HG03095 (cell line): ENCODE measurements around the gene IRAK2.
A peak's percentile ranks its signal among the peaks of the same experiment; 100 is the strongest.

Source experiments
- ATAC-seq: cut with Tn5 transposase; IDR thresholded peaks from one replicate; pipeline ENCODE4 v1.9.1; 2021; ENCODE audit warnings: moderate library complexity; ENCODE audit not compliant: unreplicated experiment

IRAK2 gene

DNA sequence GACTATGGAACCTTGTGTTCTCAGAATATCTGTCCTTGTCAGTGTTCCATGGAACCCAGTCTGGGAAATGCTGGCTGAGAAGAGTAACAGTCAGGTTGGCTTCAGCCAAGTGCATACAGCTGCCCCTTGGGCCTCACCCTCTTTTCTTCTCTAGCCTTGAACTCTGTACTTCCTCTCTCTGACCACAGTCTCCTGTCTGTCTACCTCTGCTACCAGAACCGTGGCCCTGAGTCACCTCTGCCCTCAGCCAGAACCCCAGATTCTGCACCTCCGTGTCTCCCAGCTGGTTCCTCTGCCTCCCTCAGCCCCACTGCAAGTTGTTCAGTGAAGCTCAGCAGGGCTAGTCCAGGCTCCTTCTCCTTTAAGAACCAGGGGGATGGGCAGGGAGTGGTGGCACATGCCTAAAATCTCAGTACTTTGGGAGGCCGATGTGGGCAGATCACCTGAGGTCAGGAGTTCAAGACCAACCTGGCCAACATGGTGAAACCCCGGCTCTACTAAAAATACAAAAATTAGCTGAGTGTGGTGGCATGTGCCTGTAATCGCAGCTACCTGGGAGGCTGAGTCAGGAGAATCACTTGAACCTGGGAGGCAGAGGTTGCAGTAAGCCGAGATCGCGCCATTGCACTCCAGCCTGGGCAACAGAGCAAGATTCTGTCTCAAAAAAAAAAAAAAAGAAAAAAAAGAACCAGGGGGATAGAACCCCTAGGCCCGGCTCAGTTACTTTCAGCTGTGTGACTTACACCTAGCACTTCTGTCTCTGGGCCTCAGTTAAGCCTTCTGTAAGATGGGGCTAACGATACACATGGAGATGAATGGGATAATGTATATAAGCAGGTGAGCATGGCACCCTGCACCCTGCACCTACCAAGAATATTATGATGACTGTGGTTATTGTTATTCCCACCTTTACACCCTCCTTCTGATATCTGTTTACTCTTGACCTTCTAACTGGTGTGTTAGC, 59.2 kb downstream of the IRAK2 start:
- peak; percentile 49 for ATAC-seq

DNA sequence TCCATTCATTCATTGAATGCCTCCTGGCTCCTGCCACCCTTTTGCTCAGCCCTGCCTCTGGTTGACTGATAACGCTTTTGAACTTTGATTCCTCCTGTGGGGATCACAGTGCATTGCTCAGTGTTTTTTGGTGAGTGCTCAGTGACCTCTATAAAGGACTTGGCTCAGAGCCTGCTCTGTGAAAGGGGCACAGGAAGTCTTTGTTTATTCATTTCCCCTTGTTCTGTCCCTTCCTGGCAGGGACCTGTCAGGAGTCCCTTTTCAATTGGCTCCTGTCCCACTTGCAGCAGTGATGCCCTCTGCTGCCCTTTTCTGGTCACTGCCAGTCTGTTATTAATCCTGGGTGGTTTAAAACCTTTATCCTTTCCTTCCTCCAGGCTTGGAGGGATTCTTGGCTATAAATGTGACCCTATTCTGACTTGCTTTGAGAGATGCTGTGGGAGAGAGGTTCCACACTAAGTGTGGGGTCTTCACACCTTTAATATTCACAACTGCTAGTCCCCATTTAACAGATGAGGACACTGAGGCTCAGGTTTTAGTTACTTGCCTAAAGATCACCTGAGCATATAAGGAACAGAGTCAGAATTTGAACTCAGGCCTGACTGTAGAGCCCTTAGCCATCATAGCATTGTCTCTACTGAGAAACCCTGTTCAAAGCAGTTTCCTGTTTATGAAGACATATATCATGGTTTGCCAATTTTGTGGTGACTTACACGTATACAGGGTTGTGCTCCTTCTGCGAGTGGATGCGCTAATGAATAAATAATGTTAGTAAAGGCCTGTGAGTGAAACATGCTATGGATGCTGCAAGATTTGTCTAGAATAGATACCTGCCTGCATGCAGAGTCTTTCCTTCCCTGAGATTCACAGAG, 60.3 kb downstream of the IRAK2 start:
- ATAC-seq = peak; percentile 41

DNA sequence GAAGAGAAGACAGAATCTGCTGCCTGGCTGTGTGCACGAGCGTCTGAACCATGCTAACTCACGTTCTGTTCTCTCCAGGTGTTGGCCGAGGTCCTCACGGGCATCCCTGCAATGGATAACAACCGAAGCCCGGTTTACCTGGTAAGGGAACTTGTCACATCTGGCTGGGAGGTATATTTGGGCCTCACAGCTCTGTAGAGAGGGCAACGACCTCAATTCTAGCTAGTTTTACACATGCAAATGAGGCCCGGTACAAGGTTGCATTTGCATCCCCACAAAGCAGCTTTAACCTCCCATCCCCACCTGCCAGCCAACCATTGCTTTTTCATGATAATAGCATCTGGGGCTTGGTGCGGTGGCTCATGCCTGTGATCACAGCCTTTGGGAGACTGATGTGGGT, 61.6 kb downstream of the IRAK2 start:
- ATAC-seq = no peak

DNA sequence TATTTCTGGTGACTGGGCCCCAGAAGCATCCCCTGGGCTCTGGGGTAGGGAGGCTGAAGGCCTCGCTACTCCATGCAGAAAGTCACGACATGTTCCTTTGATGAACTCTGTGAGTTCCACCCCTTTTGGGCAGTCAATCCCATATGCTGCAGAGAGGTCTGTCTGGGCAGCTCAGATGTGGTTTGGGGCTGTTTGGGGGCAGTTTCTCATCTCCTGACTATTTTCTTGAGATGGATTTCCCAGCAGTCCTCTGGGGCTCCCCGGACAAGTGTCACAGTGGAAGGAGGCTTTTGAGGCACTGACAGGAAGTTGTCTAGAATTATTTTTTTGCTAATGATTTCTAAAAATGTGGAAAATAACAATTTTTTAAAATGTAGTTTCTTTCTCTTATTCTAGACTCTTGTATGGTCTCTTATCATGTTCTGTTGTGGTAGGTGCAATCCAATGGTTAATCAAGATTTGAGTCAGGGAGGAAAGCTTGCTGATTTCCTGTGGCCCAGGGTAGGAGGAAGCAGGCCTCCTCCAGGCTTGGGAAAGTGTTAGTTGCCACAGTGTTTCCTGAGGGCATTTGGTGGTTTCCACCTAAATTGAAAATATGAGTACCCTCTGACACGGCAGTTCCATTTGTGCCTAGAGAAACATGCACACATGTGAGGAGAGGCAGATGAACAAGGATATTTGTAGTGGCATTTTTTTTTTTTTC, 63.7 kb downstream of the IRAK2 start:
- ATAC-seq = no peak

DNA sequence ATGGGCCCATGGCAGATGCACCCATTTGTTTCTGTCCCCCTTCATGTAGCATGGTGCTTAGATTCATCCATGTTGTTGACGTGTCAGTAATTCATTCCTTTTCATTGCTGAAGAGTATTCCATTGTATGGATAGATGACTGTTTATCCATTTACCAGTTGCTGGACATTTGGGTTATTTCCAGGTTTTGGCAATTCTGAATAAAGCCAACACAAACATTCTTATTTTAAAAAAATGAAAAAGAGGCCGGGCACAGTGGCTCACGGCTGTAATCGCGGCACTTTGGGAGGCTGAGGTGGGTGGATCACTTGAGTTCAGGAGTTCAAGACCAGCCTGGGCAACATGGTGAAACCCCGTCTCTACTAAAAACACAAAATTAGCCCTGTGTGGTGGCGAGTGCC, 64.9 kb downstream of the IRAK2 start:
- ATAC-seq = no peak

DNA sequence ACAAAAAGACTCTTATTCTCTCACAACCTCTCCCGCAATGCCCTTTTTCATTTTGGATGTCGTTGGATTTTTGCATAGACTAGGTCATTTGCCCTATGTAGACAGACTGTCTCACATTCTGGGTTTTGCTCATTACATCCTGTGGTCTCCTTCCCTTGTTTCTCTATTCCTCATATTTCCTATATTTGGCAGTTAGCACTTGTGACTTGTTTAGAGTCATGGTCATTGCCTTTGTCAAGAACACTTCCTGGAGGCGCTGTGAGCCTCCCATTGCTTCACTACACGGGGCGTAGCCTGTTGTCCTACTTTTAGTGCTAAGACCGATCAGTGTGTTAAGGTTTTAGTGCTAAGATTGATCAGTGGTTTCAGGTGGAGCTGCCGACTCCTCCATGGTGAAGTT, 67.4 kb downstream of the IRAK2 start:
- ATAC-seq = peak; percentile 66

DNA sequence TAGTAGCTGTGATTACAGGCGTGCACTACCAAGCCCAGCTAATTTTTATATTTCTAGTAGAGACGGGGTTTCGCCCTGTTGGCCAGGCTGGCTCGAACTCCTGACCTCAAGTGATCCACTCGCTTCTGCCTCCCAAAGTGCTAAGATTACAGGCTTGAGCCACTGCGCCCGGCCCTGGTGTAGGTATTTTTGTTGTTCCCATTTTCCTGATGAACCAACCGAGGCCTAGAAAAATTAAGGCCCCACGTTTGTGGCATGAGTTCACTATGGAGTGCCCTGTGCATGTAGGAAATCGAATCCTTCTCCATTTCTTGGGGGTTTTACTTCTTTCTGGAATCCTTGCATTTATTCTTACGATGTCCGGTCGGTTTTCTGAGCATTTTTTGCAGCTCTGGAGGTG, 69.3 kb downstream of the IRAK2 start:
- no peak for ATAC-seq

DNA sequence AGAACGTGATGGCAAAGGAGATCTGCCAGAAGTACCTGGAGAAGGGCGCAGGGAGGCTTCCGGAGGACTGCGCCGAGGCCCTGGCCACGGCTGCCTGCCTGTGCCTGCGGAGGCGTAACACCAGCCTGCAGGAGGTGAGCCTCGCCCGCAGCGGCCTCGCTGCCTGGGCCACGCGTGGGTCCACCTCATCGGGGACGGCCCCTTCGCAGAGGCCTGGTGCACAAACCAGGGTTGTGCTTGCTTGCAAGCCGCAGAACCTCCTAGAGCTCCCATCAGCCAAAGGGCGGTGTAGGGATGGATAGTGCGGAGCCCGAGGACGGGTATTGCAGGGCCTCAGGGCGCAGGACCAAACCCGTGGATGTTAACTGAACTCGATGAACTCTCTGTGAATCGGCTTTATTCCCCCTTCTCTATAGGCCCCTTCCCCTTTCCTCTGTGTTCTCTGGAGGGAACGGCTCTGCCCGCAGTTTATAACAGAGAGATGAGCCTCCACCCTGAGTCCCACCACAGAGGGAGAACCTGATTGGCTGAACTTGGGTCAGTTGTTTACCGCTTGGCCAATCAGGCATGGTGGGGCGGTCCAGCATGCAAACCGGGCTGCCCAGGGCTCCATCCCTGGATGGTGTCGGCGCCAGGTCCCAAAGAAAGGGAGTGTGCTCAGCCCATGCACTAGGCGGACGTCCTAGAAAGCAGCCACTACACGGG, 70.0 kb downstream of the IRAK2 start:
- no peak for ATAC-seq

DNA sequence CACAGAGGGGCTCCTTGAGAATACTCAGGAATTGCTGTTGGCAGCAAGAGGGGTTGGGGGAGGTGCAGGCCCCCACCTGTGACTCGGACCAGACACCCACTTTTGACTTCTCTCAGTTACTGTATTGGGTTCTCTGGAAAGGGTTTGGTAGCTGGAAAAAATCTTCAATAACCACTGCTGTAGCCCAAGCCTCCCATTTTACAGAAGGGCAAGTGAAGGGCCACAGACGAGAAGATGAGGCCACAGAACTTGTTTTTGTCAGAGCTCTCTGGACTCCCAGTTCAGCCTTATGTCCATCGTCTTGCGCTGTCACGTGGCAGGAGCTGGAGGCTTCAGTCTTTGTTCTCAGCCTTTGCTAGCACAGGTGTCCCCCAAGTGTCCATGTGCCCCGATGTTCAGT, 70.8 kb downstream of the IRAK2 start:
- no peak for ATAC-seq

DNA sequence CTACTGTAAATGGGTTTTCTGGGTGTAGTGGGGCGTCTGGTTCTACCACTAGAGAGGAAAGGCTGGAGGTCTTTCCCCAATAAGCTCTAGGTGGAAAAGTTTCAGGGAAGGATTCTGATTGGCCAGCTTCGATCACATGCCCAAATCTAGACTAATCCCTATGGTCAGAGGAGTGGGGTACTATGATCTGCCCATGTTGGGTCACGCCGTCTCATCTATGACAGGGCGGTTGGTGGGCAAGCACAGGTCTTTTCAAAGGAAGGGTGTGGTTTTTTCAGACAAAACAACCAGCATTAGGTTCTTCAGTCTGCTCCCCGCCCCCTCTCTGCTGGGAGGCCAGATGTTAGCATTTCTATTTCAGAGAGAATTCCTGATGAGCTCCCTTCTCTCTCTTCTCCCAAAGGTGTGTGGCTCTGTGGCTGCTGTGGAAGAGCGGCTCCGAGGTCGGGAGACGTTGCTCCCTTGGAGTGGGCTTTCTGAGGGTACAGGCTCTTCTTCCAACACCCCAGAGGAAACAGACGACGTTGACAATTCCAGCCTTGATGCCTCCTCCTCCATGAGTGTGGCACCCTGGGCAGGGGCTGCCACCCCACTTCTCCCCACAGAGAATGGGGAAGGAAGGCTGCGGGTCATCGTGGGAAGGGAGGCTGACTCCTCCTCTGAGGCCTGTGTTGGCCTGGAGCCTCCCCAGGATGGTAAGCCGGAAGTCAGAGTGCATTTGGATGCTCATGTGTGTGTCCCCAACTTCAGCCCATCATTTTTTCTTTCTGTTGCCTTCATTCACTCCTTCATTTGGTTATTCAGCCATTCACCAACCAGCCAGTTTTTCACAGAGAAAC, 73.8 kb downstream of the IRAK2 start:
- no peak for ATAC-seq

DNA sequence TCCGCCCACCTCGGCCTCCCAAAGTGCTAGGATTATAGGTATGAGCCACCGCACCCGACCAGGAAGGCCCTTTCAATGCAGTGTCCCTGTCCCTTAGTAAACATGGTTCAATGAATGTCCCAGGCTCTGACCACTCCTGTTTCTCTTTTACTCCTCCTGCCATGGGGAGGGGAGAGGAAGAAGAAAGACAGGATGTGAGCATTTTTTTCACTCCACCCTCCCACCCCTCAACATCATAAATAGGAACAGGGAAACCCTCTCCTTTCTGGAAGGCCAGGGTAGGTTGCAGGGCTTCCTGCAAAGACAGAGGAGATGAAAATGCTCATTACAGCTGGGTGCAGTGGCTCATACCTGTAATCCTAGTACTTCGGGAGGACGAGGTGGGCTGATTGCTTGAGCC, 76.1 kb downstream of the IRAK2 start:
- ATAC-seq = no peak

DNA sequence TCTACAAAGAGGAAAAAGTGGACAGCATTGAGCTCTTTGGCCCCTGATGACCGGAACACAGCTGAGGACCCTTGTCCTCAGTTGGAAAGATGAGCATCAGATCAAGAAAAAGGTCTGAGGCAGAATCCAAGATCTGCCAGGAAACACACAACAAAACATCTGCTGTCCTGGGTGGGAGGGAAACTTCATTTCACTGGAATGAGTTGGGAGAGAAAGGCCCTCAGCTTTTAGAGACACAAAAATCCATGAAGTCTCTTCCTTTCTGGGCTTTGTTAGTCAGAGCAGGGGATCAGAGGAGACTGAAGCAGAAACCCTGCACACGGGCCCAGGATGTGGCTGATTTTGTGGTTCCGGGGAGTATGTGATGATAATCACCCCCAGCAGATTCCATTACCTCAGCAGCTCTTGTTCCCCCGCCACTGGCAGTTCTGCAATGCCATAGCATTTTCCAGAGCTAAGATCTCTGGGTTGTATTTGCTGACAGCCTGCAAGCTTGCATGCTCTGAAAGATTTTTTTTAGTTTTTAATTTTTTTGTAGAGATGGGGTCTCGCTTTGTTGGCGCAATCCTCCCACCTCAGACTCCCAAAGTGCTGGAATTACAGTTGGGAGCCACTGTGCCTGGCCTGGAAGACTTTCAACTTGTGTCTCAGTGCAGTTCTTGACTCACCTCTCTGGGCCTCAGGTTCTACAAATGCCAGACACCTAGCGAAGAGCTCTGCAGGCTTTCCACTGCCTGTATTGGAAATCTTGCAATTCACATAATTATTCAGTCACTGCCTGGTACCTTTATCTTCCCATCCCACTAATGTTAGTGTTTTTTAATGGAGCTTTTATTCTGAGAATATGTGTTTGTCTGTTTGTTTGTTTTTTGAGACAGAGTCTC, 77.7 kb downstream of the IRAK2 start:
- ATAC-seq = no peak

DNA sequence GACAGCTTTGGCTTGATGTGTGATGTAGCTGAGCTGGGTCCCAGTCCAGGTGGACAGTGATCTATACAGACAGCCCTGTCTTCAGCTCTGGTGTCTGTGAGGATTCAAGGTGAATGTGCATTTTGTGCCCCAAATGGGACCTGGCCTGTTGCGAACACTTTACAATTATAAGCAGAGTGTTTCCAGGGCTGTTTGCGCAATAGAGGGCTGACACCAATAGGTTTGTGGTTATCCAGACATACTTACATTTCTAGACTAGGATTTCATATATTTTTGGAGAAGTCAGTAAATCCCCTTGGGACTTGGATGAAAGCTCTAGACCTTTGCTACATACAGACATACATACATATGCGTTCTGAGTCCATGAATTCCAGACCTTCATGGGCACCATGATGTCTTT, 79.3 kb downstream of the IRAK2 start:
- no peak for ATAC-seq

DNA sequence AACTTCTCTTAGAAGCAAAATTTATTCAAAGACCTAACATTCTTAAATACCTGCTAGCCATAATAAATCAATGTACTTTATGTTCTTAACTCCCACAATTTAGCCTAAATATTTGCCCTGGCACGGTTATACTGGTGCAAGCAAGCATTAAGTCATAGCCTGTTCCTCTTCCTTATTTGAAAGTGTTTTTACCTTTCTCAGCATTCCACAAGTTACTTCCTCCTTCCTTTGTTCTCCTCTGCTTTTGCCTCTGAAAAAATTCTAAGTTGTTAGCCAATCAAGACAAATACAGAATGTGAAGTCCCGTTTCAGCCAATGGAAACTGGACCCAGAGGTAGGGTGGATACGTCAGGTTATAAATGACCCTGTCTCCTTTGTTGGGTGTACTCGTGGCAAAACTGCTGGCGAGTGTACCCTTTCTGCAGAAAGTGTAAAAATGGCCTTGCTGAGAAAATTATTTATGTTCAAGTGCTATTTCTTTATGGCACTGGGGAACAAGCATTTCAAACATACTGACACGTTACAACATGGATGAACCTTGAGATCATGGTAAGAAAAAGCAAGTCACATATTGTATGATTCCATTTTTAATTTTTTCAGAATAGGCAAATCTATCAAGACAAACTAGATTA, 80.5 kb downstream of the IRAK2 start:
- ATAC-seq = no peak

DNA sequence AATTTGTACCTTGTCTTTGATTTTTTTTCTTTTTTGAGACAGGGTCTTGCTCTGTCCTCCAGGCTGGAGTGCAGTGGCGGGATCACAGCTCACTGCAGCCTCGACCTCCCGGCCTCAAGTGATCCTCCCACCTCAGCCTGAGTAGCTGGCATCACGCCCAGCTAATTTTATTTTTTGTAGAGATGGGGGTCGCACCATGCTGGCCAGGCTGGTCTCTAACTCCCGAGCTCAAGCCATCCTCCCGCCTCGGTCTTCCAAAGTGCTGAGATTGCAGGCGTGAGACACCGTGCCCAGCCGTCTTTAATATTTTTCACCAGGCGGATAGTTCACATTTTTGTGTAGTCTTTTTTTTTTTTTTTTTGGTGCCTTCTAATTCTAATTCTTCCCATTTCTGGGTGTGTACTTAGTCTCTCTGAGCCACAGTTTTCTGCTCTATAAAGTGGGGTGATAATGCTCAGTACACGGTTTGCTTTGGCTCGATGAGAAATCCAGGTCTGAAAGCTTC, 83.0 kb downstream of the IRAK2 start:
- ATAC-seq = no peak

DNA sequence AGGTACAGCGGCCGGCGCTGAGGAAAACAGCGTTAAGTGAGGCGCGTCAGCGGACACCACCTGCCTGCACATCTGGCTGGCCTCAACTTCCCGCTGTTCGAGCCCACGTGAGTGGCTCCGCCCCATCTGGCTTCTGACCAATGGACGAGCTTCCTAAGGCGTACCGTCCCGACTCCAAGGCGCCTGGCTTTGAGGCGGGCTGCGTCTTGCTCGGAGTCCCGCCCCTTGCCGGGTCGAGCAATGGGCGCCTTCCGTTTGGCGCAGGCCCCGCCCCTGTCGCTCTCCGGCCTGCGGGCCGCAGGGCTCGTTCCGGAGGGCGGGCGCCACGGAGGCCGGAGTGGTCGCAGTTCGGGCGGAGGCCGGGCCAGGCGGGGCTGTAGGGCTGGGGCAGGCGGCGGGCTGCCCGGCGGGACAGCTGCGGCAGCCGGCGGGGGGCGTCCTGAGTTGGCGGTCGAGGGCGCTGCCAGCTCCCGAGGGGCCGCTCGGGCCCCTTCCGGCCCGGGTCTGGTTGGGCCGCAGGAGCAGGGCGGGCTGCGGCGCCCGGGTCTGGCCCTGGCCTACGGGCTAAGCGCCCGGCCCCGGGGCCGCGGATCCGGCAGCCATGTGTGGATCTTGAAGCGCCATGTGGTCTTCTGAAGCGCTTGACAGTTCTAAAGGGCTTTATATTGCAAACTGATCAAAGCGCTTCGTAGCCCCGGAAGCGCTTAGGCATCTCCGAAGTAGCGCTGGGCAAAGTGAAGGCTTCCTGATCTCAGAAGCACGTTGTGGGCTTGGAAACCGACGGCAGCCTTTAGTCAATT, 83.7 kb downstream of the IRAK2 start, which contains the start of gene TATDN2:
Gene TATDN2 (plus strand): TSS at position 276 of the 800 bp plus-strand sequence. CDS start 742 bp downstream, outside the sequence.
- peak; percentile 94 for ATAC-seq
